Keratinocyte (primary cell): ENCODE measurements around the gene PTDSS2.

Source experiments
- CTCF ChIP-seq, 3 experiments: IDR thresholded peaks in 1 of 3; conservative IDR thresholded peaks in 1 of 3; optimal IDR thresholded peaks in 1 of 3; 2 replicates in 2 of 3; 3 replicates in 1 of 3; pipeline versions ENCODE3 to v1.5.1; 2011; ENCODE audit warnings: low read length in 3 of 3, mild to moderate bottlenecking in 3 of 3, moderate library complexity in 2 of 3, control low read depth in 1 of 3, inconsistent platforms in 1 of 3; ENCODE audit not compliant: insufficient read depth in 2 of 3; ENCODE audit errors: extremely low read depth in 1 of 3
- EZH2 ChIP-seq: IDR thresholded peaks from one replicate; pipeline ENCODE4 v1.6.1; 2012; ENCODE audit warnings: inconsistent platforms, mild to moderate bottlenecking, low read length, moderate library complexity

- TF ChIP-seq CTCF (optimal IDR thresholded peaks at IDR 0.05 in 1 of 3, IDR thresholded peaks at IDR 0.05 in 1 of 3, conservative IDR thresholded peaks at IDR 0.05 in 1 of 3; ENCODE audit: extremely low read depth in 1 of 3, insufficient read depth in 2 of 3, low read length in 3 of 3) (no peak), EZH2 (no peak)
Observed at GRCh38 chr11:496834-497564, 46.9 kb downstream of the PTDSS2 start.
